Activated CD4-positive, alpha-beta T cell treated with anti-CD3 and anti-CD28 coated beads, Interleukin-2, amount 50 U/mL, for 16 hours (primary cell): ENCODE results near the gene EWSR1.
A peak's percentile ranks its signal among the peaks of the same experiment; 100 is the strongest.
"Not testable (repeated sequence)": the region's sequence is repeated elsewhere in the genome, so short reads cannot be mapped to it uniquely, and the experiment has no call there.

Experiments
- DNase-seq: peaks from one replicate; pipeline ENCODE4 v3.0.0-alpha.2; 2020

The EWSR1 gene

GRCh38 chr22:29247891-29248290 is 20.2 kb upstream of the EWSR1 start:
- DNase-seq: not testable (repeated sequence)

GRCh38 chr22:29251265-29251664 is 16.8 kb upstream of the EWSR1 start:
- no peak for DNase-seq

- DNase-seq: no peak
Observed at GRCh38 chr22:29251981-29252911, 15.8 kb upstream of the EWSR1 start.

- DNase-seq: no peak
Observed at GRCh38 chr22:29253561-29254285, 14.3 kb upstream of the EWSR1 start.

DNA sequence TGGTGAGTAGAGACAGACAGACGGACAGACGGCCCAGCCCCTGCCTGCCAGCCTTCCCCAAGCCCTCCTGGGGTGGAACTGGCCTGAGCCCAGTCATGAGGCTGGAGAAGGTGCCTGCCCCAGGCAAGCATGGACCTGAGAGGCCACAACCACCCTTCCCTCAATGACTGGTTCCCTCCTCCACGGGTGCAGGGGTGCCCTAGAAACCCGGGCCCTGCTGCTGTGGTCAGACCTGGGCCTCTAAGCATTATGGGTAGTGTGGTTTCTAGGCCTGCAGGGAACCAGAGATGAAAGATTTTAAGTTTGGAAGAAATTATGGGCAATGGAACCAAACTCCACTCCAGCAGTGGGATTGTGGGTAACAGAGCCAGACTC is 13.8 kb upstream of the EWSR1 start:
- no peak for DNase-seq

- no peak for DNase-seq
Observed at GRCh38 chr22:29255064-29255621, 12.9 kb upstream of the EWSR1 start.

DNA sequence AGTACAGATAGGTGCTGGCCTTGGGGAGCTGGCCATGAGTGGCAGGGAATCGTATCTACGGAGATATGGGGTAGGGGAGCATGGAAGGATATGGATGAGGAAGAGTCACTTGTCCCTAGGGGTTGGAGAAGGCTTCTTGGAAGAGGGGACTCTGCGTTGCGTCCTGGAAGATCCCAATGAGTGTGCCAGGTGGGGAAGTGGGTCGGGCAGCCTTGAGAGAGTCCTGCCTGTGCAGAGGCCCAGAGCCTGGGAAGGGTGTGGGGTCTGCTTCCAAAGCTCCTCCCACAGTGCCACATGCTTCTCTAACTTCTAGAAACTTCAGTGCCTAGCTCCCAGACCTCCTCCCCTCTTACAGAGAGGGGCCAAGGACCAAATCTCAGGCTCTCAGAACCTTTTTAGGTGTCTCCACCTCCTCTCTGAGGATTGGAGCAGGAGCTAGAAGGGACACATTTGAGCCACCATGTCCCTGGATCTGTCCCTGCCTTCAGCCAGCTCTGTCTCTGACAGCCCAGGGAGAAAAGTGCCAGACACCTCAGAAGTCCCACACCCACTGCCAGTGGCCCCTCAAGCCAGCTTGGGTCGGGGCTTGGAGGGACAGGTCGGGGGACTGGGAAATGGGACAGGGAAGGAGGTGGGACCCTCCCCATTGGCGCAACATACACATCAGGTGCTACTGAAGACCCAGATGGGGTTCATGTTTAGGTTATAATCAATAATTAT is 11.3 kb upstream of the EWSR1 start:
- DNase-seq: no peak

DNA sequence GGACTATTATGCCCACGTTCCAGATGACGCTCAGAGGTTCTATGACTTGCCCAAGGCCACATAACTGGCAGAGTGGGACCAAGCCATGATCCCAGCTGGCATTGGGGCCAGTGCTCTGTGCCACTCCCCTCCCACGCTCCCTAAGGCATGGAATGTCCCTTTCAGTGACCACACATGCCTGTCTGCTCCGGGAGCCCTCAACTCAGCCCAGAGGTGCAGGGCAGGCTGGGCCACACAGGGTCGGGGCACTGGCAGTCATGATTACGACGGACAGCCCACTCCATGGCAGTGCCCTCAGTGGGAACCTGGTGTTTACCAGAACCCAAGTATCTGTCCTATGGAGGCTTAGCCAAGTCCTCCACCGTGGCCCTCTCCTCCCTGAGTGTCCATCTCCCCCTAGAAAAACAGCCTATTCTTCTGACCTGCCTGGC is 10.3 kb upstream of the EWSR1 start:
- no peak for DNase-seq

- DNase-seq: no peak
Observed at GRCh38 chr22:29258407-29259252, 9.4 kb upstream of the EWSR1 start.

- DNase-seq: no peak
Observed at GRCh38 chr22:29259253-29259899, 8.7 kb upstream of the EWSR1 start.

- DNase-seq: no peak
Observed at GRCh38 chr22:29260031-29260560, 8.0 kb upstream of the EWSR1 start.

GRCh38 chr22:29260601-29261315 is 7.3 kb upstream of the EWSR1 start:
- DNase-seq: no peak

GRCh38 chr22:29263791-29264276 is 4.2 kb upstream of the EWSR1 start:
- DNase-seq: no peak

GRCh38 chr22:29265305-29265704 is 2.8 kb upstream of the EWSR1 start:
- DNase-seq: no peak

DNA sequence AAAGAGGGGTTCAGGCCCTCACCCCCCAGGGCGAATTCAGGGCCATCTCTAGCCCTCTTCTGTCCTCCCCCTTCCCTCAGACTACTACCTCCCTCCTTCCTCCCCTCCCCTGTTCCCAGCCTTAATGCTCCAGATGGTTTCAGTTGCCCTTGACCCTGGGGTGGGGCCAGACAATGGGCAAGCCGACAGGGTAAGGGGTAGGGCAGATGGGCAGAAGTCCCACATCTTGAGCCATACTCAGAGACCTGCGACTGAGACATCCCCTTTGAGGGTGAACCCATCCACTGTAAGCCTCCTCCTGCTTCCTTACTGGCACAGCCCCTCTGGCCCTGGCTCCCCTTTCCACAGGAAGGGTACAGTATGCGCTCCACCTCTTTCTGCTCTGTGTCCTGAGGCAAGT is 2.1 kb upstream of the EWSR1 start:
- DNase-seq: no peak

GRCh38 chr22:29266564-29267461 is 1.3 kb upstream of the EWSR1 start:
- no peak for DNase-seq

- no peak for DNase-seq
Observed at GRCh38 chr22:29267462-29267857, 608 bp upstream of the EWSR1 start.

DNA sequence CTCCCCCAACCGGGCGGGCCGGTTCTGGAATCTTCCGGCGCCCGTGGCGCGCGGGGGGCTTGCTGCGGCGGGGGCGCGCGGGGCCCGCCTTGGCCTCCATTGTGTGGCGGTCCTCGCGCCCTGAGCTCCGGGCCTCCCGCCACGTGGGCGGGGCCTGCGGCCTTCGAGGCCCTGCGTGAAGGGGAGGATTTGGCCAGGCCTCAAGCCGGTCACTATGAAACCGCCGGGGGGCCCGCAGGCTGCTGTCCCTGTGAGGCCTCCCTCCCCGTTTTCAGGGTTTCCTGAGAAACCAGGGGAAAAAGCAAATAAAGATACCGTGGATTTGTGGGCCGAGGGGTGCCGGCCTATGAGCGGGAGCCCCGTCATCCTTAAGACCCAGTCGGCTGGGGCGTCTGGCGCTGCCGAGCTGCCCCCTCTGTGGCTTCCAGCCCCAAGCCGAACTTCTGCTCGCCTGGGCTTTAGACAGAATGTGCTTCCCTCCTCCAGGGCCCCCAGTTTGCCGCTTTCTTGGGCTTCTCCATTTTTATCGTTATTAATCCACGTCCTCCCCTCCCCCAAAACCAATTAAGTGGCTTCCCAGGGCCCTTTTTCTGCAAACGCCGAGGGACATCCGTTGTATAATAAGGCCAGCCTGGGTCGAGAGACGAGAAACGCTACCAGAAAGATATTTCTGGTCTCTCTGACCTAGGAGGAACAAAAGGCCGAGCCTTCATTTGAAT is 602 bp downstream of the EWSR1 start:
- DNase-seq: peak; percentile 33

- no peak for DNase-seq
Observed at GRCh38 chr22:29269230-29269604, 1.1 kb downstream of the EWSR1 start.
